Activated CD8-positive, alpha-beta T cell treated with anti-CD3 and anti-CD28 coated beads, Interleukin-2, amount 10 ng/mL, durations not matched to agents 7 days and 5 days (primary cell): ENCODE measurements around the gene ING5. TPM values are rescaled to one million over a fixed set of nuclear protein-coding genes. Genes with fewer than 3 reads are reported as not detected.

Source experiments
- ATAC-seq: fragments of 150-1000 bp; cut with Tn5 transposase; one replicate; pipeline ENCODE4 v1.10.0; 2021; ENCODE audit warnings: moderate library complexity
- CTCF ChIA-PET: fragments of 350-600 bp; sonication (Branson Sonifier 250); formaldehyde crosslinking; loops from one replicate; lab custom pipeline; 2021; ENCODE audit warnings: antibody characterized with exemption; lab: Charles Lee
- POLR2A ChIA-PET: fragments of 350-600 bp; sonication (Branson Sonifier 250); formaldehyde crosslinking; loops from one replicate; lab custom pipeline; 2021; ENCODE audit warnings: antibody characterized with exemption; lab: Charles Lee
- DNase-seq: peaks from one replicate; pipeline ENCODE4 v3.0.0-alpha.2; 2020
- H3K27ac Mint-ChIP-seq: one replicate; pipeline ENCODE4 v1.8.0; 2021; ENCODE audit warnings: mild to moderate bottlenecking, mixed read lengths
- H3K27me3 Mint-ChIP-seq: one replicate; pipeline ENCODE4 v1.8.0; 2021; ENCODE audit warnings: low read depth, mixed read lengths
- H3K36me3 Mint-ChIP-seq: one replicate; pipeline ENCODE4 v1.8.0; 2021; ENCODE audit warnings: low read depth, mixed read lengths
- H3K4me1 Mint-ChIP-seq: one replicate; pipeline ENCODE4 v1.8.0; 2021; ENCODE audit warnings: low read depth, mixed read lengths
- H3K4me3 Mint-ChIP-seq: one replicate; pipeline ENCODE4 v1.8.0; 2021; ENCODE audit warnings: mild to moderate bottlenecking, mixed read lengths
- H3K9me3 Mint-ChIP-seq: one replicate; pipeline ENCODE4 v1.8.0; 2022; ENCODE audit warnings: mixed read lengths; ENCODE audit not compliant: insufficient read depth
- total RNA-seq, 2 experiments: library from RNA; stranded (reverse); gene quantifications; one replicate each; pipeline ENCODE4 v1.2.3, GENCODE V29; 2021

The ING5 gene
- total RNA-seq, 2 experiments from 2014 or later: 36.7 to 38.5 TPM

DNA sequence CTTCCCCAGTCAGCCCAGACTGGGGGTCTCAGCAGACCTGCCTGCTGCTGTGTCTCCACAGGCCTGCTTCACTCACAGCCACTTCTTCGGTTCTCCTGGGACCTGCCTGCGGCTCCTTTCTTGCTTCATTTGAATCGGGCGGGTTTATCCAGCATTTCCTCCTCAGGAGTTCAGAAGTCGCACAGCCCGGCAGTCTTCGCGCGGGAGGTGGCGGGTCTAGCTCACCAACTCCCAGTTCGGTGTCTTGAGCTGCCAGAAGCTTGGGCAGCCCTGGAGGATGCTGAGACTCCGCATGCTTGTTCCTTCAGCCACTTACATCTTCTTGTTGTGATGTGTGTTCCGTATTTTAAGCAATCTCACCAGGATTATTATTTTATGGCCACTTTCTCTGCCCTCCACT is 43.4 kb downstream of the ING5 start:
- peaks cover 18% of the 10 kb centered on the region for H3K4me1 Mint-ChIP-seq
- no peak for DNase-seq
- H3K4me3 Mint-ChIP-seq: no peak overlapping the region
- H3K27ac Mint-ChIP-seq: no peak overlapping the region
- H3K36me3 Mint-ChIP-seq: peaks cover 31% of the 10 kb centered on the region
- ATAC-seq: no peak
- ChIA-PET CTCF (no interaction called here), POLR2A (interaction anchor here (1.1 kb wide), 1 partner anchor 9 kb away, joined by 3 read pairs; no protein-coding TSS in a partner anchor)
- H3K27me3 Mint-ChIP-seq: no peaks in the 10 kb centered on the region
- H3K9me3 Mint-ChIP-seq: no peaks in the 10 kb centered on the region

DNA sequence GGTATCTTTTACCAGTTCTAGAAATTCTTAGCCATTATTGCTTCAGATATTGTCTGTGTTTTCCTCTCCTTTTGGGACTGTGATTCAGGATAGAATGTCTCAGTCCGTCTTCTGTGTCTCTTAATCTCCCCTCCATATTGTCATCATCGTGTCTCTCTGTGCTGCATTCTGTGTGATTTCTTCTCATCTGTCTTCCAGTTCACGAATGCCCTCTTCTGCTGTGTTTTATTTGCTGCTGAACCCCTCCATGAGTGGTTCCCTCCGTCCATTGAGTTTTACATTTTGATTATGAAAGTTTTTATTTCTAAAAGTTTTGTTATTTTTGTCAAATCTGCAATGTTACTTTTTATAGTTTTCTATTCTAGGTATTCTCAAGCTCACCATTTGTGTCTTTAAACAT is 44.2 kb downstream of the ING5 start:
- Mint-ChIP-seq H3K27me3 (no peaks in the 10 kb centered on the region), H3K4me1 (peaks cover 12% of the 10 kb centered on the region), H3K27ac (no peak overlapping the region), H3K9me3 (no peaks in the 10 kb centered on the region), H3K4me3 (no peak overlapping the region), H3K36me3 (peaks cover 31% of the 10 kb centered on the region)
- CTCF ChIA-PET: interaction anchor here (0.7 kb wide), 1 partner anchor 8 kb away, joined by 3 read pairs; no protein-coding TSS in a partner anchor
- POLR2A ChIA-PET: interaction anchor here (1.1 kb wide), 1 partner anchor 10 kb away, joined by 3 read pairs; no protein-coding TSS in a partner anchor
- DNase-seq (no peak), ATAC-seq (no peak)

DNA sequence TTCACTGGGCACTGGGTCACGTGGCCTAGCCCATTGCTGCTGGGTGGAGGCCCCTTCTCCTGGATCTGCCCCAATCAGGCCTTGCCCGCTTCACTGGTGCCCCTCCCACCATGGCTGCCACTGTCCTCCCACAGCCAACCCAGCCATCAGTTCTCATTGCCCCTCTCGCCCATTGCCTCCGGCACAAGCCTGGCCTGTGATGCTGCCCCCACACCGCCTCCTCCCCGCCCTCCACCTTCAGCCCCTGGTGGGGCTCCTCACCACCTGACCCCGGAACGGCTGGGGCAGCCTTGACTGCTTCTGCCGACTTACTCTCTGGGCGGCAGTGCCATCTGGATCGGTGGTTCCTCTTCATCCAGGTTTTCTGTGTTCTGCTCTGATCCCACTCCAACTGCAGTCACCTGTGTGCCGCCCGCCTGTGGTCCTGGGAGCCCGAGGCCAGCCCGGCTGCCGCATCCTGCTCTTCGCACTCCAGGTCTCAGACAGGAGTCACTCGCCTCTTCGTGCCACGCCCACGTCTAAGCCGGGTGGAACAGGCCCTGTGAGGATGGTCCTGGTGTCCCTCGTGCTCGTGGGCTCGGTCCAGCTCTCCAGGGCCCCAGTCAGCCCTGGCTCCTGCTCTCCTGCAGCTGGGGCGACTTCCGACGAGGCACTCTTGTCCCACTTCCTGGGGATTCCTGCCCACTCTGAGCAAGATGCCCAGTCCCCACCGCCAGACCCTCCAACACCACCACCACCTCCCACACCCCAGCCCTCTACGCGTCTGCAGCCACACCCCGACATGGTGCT is 46.8 kb downstream of the ING5 start:
- Mint-ChIP-seq H3K36me3 (peaks cover 37% of the 10 kb centered on the region), H3K27ac (no peak overlapping the region), H3K4me3 (no peak overlapping the region), H3K4me1 (peaks cover 4% of the 10 kb centered on the region), H3K9me3 (no peaks in the 10 kb centered on the region), H3K27me3 (no peaks in the 10 kb centered on the region)
- DNase-seq: no peak
- ATAC-seq: no peak
- CTCF ChIA-PET: no interaction called here
- POLR2A ChIA-PET: no interaction called here

DNA sequence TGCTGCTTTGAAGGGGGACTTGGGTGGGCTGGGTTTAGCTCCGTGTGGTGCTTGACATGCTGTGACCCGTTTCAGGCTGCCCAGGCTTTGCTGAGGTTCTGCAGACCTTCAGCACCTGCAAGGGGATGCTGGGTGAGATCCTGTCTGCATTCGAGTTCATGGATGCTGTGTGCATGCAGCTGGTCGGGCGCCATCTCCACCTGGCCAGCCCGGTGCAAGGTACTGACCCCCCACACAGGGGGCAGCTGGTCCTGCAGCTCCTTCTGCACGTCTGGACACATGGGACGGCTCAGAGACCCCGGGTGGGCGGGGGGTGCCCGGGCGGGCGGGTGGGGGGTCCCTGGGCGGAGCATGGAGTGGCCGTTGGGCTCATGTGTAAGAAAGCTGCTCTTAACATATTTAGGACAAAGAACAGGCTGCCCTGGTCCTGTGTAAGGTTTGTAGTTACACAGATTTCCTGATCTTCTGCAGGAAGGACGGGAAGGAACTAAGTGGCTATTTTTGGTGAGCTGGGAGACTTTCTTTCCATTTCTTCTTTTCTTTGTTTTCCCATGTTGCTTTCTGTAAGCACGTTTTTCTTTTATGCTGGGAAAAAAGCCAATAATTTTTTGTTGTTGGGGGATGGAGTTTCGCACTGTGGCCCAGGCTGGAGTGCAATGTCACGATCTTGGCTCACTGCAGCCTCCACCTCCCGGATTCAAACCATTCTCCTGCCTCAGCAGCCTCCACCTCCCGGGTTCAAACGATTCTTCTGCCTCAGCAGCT is 48.4 kb downstream of the ING5 start:
- Mint-ChIP-seq H3K4me3 (no peak overlapping the region), H3K27ac (no peak overlapping the region), H3K4me1 (peaks cover 4% of the 10 kb centered on the region), H3K36me3 (peaks cover 30% of the 10 kb centered on the region), H3K27me3 (no peaks in the 10 kb centered on the region), H3K9me3 (no peaks in the 10 kb centered on the region)
- no peak for DNase-seq
- ATAC-seq: no peak
- CTCF ChIA-PET: no interaction called here
- POLR2A ChIA-PET: no interaction called here

DNA sequence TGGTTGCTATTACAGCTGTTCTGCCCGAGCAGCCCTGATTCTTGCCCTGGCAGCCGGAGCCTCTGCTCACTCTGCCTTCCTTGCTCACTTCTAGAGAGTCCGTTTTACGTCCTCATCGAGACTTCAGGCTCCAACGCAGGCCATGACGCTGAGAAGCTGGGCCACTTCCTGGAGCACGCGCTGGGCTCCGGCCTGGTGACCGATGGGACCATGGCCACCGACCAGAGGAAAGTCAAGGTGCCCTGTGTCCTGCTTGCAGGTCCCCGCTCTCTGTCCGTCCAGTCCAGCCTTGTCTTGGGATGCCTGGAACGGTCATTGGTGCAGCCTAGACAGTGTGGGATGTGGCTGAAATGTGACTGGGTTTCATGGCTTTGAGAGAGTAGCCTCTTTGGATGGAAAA is 49.3 kb downstream of the ING5 start:
- Mint-ChIP-seq H3K9me3 (no peaks in the 10 kb centered on the region), H3K4me3 (no peak overlapping the region), H3K27ac (no peak overlapping the region), H3K4me1 (peaks cover 4% of the 10 kb centered on the region), H3K27me3 (no peaks in the 10 kb centered on the region), H3K36me3 (peaks cover 21% of the 10 kb centered on the region)
- no peak for ATAC-seq
- ChIA-PET CTCF (no interaction called here), POLR2A (interaction anchor here (0.8 kb wide), 1 partner anchor 12 kb away, joined by 4 read pairs; no protein-coding TSS in a partner anchor)
- DNase-seq: no peak

DNA sequence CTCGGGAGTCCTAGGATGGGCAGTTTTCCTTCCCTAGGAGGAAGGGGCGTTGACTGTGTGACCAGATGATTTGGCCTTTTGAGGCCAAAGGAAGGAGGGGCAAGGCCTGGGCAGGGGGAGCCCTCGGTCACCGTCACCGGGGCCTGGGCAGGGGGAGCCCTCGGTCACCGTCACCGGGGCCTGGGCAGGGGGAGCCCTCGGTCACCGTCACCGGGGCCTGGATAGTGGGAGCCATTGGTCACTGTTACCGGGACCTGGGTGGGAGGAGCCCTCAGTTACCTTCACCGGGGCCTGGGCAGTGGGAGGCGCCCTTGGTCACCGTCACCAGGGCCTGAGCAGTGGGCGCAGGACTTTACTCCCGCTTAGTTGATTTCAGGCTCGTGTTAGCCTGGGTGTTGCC is 49.9 kb downstream of the ING5 start:
- Mint-ChIP-seq H3K36me3 (peaks cover 20% of the 10 kb centered on the region), H3K4me1 (peaks cover 4% of the 10 kb centered on the region), H3K27ac (no peak overlapping the region), H3K4me3 (no peak overlapping the region), H3K27me3 (no peaks in the 10 kb centered on the region), H3K9me3 (no peaks in the 10 kb centered on the region)
- ChIA-PET POLR2A (no interaction called here), CTCF (no interaction called here)
- DNase-seq: no peak
- no peak for ATAC-seq

DNA sequence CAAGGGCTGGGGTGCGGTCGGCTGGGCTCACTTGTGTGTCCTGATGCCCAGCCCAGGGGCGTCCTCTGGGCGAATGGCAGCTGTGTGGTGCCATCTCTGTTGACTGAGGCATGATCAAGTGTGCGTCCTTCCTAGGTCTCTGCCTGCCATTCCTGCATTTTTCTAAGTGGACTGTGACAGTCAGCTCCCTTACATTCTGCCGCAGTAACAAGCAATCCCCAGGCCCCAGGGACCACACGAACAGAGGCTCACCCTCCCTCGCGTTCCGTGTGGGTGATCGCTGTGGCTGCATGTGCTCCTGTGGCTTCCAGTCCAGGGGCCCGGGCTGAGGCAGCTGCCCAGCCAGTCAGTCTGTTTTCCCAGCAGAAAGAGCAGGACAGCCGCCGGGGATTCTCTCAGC is 50.4 kb downstream of the ING5 start:
- DNase-seq: no peak
- H3K27me3 Mint-ChIP-seq: no peaks in the 10 kb centered on the region
- CTCF ChIA-PET: no interaction called here
- H3K27ac Mint-ChIP-seq: no peak overlapping the region
- H3K4me3 Mint-ChIP-seq: no peak overlapping the region
- no peak for ATAC-seq
- H3K9me3 Mint-ChIP-seq: no peaks in the 10 kb centered on the region
- POLR2A ChIA-PET: no interaction called here
- H3K4me1 Mint-ChIP-seq: peaks cover under 1% of the 10 kb centered on the region
- H3K36me3 Mint-ChIP-seq: peaks cover 17% of the 10 kb centered on the region

DNA sequence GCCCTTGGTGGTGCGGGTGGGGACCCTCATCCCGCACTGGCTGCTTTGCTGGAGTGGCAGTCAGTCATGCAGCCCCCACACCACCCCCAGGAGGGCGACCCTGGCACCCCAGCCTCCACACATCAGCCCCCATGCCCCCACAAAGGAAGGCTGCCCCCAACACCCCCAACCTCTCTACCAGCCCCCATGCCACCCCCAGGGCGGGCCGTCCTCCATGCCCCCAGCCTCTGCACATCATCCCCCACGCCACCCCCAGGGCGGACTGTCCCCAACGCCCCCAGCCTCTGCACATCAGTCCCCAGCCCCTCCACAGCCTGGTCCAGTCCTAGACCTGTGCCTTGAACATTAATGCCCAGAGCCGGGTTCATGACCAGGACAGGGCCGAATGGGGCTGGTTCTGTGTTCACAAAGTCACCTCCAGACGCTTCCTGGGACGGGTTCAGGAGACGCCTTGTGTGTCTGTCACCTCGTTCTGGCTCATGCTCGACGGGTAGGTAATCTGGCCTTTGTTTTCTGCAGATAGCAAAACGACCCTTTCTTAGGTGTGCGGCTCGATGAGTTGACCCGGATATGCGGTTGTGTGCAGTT is 50.9 kb downstream of the ING5 start:
- CTCF ChIA-PET: no interaction called here

DNA sequence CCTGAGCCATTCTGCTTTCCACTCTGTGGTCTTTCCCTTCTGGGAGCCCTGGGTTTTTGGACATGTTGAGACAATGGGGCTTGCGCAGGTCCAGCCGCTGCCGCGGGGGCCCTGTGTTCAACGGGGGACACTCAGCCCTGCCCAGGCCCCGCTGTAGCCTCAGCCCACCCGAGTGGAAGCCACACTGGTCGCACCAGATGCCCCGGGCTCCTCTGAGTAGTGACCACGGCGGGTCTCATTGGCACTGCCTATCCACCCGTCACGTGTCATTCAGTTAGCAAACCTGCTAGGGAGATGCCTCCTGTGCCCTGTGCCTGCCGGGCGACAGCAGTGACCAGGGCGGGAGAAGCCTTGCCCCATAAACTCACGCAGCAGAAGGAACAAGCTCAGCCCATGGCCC is 51.7 kb downstream of the ING5 start:
- ATAC-seq: no peak
- H3K9me3 Mint-ChIP-seq: no peaks in the 10 kb centered on the region
- CTCF ChIA-PET: no interaction called here

More for the DNA sequence above, 50.9 kb downstream of the ING5 start:
- no peak overlapping the region for H3K4me3 Mint-ChIP-seq
- H3K4me1 Mint-ChIP-seq: no peaks in the 10 kb centered on the region
- ATAC-seq (no peak), DNase-seq (no peak)
- POLR2A ChIA-PET: no interaction called here
- no peaks in the 10 kb centered on the region for H3K9me3 Mint-ChIP-seq
- peaks cover 16% of the 10 kb centered on the region for H3K36me3 Mint-ChIP-seq
- no peaks in the 10 kb centered on the region for H3K27me3 Mint-ChIP-seq
- H3K27ac Mint-ChIP-seq: no peak overlapping the region

DNA sequence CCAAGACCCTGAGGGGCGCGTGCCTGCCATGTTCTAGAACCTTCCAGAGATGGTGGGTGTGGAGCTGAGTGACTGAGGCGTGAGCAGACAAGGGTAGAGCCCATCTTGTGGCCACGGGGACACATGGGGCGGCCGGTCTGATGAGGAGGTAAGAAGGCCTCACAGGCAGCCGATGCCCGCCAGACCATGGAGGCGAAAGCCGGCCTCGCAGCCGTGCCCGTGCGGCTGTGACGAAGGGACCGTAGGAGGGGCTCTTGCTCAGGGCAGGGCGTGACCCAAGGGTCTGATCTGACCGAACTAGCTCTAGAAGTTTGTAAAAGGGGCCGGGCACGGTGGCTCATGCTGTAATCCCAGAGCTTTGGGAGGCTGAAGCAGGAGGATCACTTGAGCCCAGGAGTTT is 52.2 kb downstream of the ING5 start:
- ChIA-PET POLR2A (no interaction called here), CTCF (no interaction called here)
- no peak overlapping the region for H3K27ac Mint-ChIP-seq
- H3K9me3 Mint-ChIP-seq: no peaks in the 10 kb centered on the region
- H3K4me1 Mint-ChIP-seq: no peaks in the 10 kb centered on the region
- DNase-seq: no peak
- no peaks in the 10 kb centered on the region for H3K27me3 Mint-ChIP-seq
- H3K4me3 Mint-ChIP-seq: no peak overlapping the region
- peaks cover 15% of the 10 kb centered on the region for H3K36me3 Mint-ChIP-seq
- no peak for ATAC-seq

More for the DNA sequence above, 51.7 kb downstream of the ING5 start:
- H3K27me3 Mint-ChIP-seq: no peaks in the 10 kb centered on the region
- peaks cover 17% of the 10 kb centered on the region for H3K36me3 Mint-ChIP-seq
- H3K27ac Mint-ChIP-seq: no peak overlapping the region
- DNase-seq: no peak
- POLR2A ChIA-PET: no interaction called here
- H3K4me1 Mint-ChIP-seq: no peaks in the 10 kb centered on the region
- no peak overlapping the region for H3K4me3 Mint-ChIP-seq

DNA sequence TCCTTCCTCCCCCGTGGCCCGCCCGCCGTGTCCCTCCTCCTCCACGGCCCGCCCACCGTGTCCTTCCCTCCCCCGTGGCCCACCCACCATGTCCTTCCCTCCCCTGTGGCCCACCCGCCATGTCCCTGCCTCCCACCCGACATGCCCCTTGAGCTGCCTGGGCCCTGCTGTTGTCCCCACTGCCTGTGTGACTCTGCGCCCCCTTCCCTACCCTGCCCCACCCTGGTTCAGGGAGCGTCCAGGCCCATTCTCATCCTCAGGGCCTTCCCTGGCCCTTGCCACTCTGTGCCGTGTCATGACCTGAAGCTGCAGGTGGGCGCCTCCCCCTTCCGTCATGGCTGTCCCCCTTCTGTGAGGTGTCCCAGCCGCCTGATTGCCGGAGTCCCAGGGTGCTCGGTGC is 53.3 kb downstream of the ING5 start:
- ATAC-seq: no peak
- H3K4me1 Mint-ChIP-seq: no peaks in the 10 kb centered on the region
- H3K4me3 Mint-ChIP-seq: no peak overlapping the region

DNA sequence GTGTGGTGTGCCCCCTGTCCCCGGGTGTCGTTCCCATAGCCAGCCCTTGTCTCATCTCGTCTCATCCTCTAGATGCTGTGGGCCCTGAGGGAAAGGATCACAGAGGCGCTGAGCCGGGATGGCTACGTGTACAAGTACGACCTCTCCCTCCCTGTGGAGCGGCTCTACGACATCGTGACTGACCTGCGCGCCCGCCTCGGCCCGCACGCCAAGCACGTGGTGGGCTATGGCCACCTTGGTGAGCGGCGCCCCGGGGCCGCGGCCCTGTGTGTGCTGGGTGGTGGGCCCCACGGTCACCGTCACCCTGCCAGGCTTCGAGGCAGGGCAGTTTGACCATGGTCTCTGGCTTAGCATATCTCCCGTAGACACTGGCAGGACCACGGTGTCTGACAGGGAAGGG is 53.9 kb downstream of the ING5 start:
- POLR2A ChIA-PET: no interaction called here
- H3K36me3 Mint-ChIP-seq: peaks cover 21% of the 10 kb centered on the region
- DNase-seq (no peak), ATAC-seq (no peak)
- no peaks in the 10 kb centered on the region for H3K27me3 Mint-ChIP-seq
- no peak overlapping the region for H3K4me3 Mint-ChIP-seq
- H3K9me3 Mint-ChIP-seq: no peaks in the 10 kb centered on the region
- H3K4me1 Mint-ChIP-seq: no peaks in the 10 kb centered on the region
- CTCF ChIA-PET: no interaction called here
- H3K27ac Mint-ChIP-seq: no peak overlapping the region

More for the DNA sequence above, 53.3 kb downstream of the ING5 start:
- Mint-ChIP-seq H3K27ac (no peak overlapping the region), H3K9me3 (no peaks in the 10 kb centered on the region), H3K36me3 (peaks cover 17% of the 10 kb centered on the region), H3K27me3 (no peaks in the 10 kb centered on the region)
- DNase-seq: no peak
- CTCF ChIA-PET: no interaction called here
- POLR2A ChIA-PET: no interaction called here
